ENCODE measurements around the gene ADAMTSL1. TPM values are rescaled to one million over a fixed set of nuclear protein-coding genes. Genes with fewer than 3 reads are reported as not detected.

The ADAMTSL1 gene
- total and polyA plus RNA-seq, 2 donors (not counting 3 experiments of a cell fraction or from before 2014, with no cell fraction given) = 15.0 to 18.4 TPM

DNA sequence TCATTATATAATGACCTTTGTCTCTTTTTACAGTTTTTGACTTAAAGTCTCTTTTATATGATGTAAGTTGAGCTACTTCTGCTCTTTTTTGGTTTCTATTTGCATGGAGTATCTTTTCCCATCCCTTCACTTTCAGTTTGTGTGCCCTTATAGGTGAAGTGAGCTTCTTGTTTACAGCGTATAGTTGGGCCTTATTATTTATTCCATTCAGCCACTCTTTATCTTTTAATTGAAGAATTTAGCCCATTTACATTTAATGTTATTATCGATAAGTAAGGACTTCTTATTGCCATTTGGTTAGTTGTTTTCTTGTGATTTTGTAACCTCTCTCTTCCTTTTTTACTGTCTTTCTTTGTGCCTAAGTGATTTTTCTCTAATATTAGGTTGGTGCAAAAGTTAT lies 117.3 kb downstream of the ADAMTSL1 start:
- H3K36me3 ChIP-seq (ENCODE audit: control insufficient read depth in 2 of 2, extremely low read depth in 1 of 2, insufficient read depth in 2 of 2, low read length in 2 of 2) = no peaks in the 10 kb centered on the region

More for the DNA sequence above, 117.3 kb downstream of the ADAMTSL1 start:
- CTCF ChIA-PET = no interaction called here
- no peak overlapping the region for H3K9ac ChIP-seq (replicated peaks; ENCODE audit: extremely low read depth, insufficient read depth, low read length)
- H3K79me2 ChIP-seq (ENCODE audit: control insufficient read depth, insufficient read depth, low read length) = no peaks in the 10 kb centered on the region
- no peak overlapping the region for H2AFZ ChIP-seq (ENCODE audit: low read depth, low read length)
- dilution Hi-C loops (cut with MboI; ENCODE audit: extremely low pct_ligation_motif_present, low sequenced_read_pairs) (no loop called here), intact Hi-C loops (cut with micrococcal nuclease) (no loop called here)
- H3K9me3 ChIP-seq (replicated peaks; ENCODE audit: control insufficient read depth, insufficient read depth, low read length) = no peaks in the 10 kb centered on the region
- no peak overlapping the region for H3K27ac ChIP-seq (ENCODE audit: insufficient read depth, low read depth, low read length)
- TF ChIP-seq, protein P1, sequence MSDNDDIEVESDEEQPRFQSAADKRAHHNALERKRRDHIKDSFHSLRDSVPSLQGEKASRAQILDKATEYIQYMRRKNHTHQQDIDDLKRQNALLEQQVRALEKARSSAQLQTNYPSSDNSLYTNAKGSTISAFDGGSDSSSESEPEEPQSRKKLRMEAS (IDR thresholded peaks at IDR 0.05; ENCODE audit: insufficient read depth, insufficient read length) = no peak
- no peak for TF ChIP-seq POLR2AphosphoS5 (IDR thresholded peaks at IDR 0.05; ENCODE audit: insufficient read depth, low read depth, low read length)
- TF ChIP-seq JUN (IDR thresholded peaks at IDR 0.05; ENCODE audit: borderline replicate concordance, insufficient read depth, insufficient read length, low read depth) = no peak
- no peak for TF ChIP-seq EZH2 (IDR thresholded peaks at IDR 0.05; ENCODE audit: borderline replicate concordance, low read depth, low read length, severe bottlenecking)
- TF ChIP-seq MYC (IDR thresholded peaks at IDR 0.05; ENCODE audit: low read depth, low read length) = no peak
- TF ChIP-seq, protein P2, sequence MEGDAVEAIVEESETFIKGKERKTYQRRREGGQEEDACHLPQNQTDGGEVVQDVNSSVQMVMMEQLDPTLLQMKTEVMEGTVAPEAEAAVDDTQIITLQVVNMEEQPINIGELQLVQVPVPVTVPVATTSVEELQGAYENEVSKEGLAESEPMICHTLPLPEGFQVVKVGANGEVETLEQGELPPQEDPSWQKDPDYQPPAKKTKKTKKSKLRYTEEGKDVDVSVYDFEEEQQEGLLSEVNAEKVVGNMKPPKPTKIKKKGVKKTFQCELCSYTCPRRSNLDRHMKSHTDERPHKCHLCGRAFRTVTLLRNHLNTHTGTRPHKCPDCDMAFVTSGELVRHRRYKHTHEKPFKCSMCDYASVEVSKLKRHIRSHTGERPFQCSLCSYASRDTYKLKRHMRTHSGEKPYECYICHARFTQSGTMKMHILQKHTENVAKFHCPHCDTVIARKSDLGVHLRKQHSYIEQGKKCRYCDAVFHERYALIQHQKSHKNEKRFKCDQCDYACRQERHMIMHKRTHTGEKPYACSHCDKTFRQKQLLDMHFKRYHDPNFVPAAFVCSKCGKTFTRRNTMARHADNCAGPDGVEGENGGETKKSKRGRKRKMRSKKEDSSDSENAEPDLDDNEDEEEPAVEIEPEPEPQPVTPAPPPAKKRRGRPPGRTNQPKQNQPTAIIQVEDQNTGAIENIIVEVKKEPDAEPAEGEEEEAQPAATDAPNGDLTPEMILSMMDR (IDR thresholded peaks at IDR 0.05; ENCODE audit: extremely low read depth in 1 of 2, insufficient read depth in 1 of 2, low read depth in 1 of 2, low read length in 2 of 2) = no peak
- TF ChIP-seq POLR2A (IDR thresholded peaks at IDR 0.05; ENCODE audit: low read depth, low read length) = no peak
- TF ChIP-seq FOS (IDR thresholded peaks at IDR 0.05; ENCODE audit: borderline replicate concordance, insufficient read depth, low read length) = no peak
- no peak for TF ChIP-seq GATA2 (IDR thresholded peaks at IDR 0.05; ENCODE audit: insufficient read depth, insufficient read length, low read depth, low read length)
- H3K4me1 ChIP-seq (ENCODE audit: control insufficient read depth, extremely low read depth, insufficient read depth, low read length) = no peaks in the 10 kb centered on the region
- H3K4me3 ChIP-seq (replicated peaks in 1 of 3; ENCODE audit: insufficient read depth in 1 of 3, low read depth in 1 of 3, low read length in 3 of 3) = no peak overlapping the region
- H3K4me2 ChIP-seq (ENCODE audit: insufficient read depth, low read length) = no peak overlapping the region
- no TSS peak for BruUV-seq (replicated peaks)
- POLR2A ChIA-PET = no interaction called here
- H3K27me3 ChIP-seq (ENCODE audit: control insufficient read depth in 2 of 2, insufficient read depth in 2 of 2, low read length in 2 of 2) = no peaks in the 10 kb centered on the region
- no peaks in the 10 kb centered on the region for H4K20me1 ChIP-seq (replicated peaks; ENCODE audit: control insufficient read depth, extremely low read depth, insufficient read depth, low read length)
- DNase-seq (ENCODE audit: low read depth, low spot score) = no peak
- H3K9me1 ChIP-seq (replicated peaks; ENCODE audit: control insufficient read depth, extremely low read depth, insufficient read depth, low read length) = no peaks in the 10 kb centered on the region
- no peak for FAIRE-seq
